B cell (primary cell): ENCODE results near the gene USP36. TPM values are rescaled to one million over a fixed set of nuclear protein-coding genes. Genes with fewer than 3 reads are reported as not detected.
"Not testable (repeated sequence)": the region's sequence is repeated elsewhere in the genome, so short reads cannot be mapped to it uniquely, and the experiment has no call there.

Experiments
- ATAC-seq: fragments of 200-7000 bp; cut with Tn5 transposase; one replicate; pipeline ENCODE4 v1.10.0; 2021; ENCODE audit warnings: low read depth, mild to moderate bottlenecking, moderate number of reproducible peaks, moderate library complexity
- CTCF ChIA-PET: fragments of 350-600 bp; sonication (Branson Sonifier 250); formaldehyde crosslinking; loops from one replicate; lab custom pipeline; 2021; ENCODE audit warnings: antibody characterized with exemption, inconsistent platforms; lab: Charles Lee
- POLR2A ChIA-PET: fragments of 350-600 bp; sonication (Branson Sonifier 250); formaldehyde crosslinking; loops from one replicate; lab custom pipeline; 2021; ENCODE audit warnings: antibody characterized with exemption; lab: Charles Lee
- DNase-seq: peaks from one replicate; pipeline ENCODE4 v3.0.0; 2013
- H2AFZ ChIP-seq: 2 replicates; pipeline ENCODE4 v1.6.1; 2012; ENCODE audit warnings: mild to moderate bottlenecking, low read depth, low read length; ENCODE audit not compliant: insufficient read depth, poor library complexity, severe bottlenecking
- H3K27ac ChIP-seq, 2 donors: 1 replicate in 1 of 2; 2 replicates in 1 of 2; pipeline ENCODE4 v1.5.1; 2012 to 2013; ENCODE audit warnings: low read length in 2 of 2, mild to moderate bottlenecking in 2 of 2, moderate library complexity in 1 of 2
- H3K27me3 ChIP-seq, 4 experiments: fragments of 200-600 bp in 1 of 4; sonication (generic) in 1 of 4; replicated peaks in 1 of 4; 1 replicate in 2 of 4; 2 replicates in 2 of 4; pipeline versions ENCODE4 v1.6.1 to v1.7.0; 2013 to 2016; ENCODE audit warnings: low read length in 3 of 4, mild to moderate bottlenecking in 2 of 4, mixed read lengths in 1 of 4, moderate library complexity in 1 of 4; ENCODE audit not compliant: insufficient read depth in 4 of 4, control insufficient read depth in 3 of 4; ENCODE audit errors: control extremely low read depth in 1 of 4
- H3K36me3 ChIP-seq, 2 experiments: replicated peaks in 1 of 2; 1 replicate in 1 of 2; 2 replicates in 1 of 2; pipeline versions ENCODE4 v1.6.1 to v1.7.1; 2013; ENCODE audit warnings: low read length in 1 of 2; ENCODE audit not compliant: insufficient read depth in 2 of 2, control insufficient read depth in 1 of 2; ENCODE audit errors: control extremely low read depth in 1 of 2, extremely low read depth in 1 of 2
- H3K4me1 ChIP-seq, 2 donors: fragments of 200-600 bp in 1 of 2; sonication (generic) in 1 of 2; 1 replicate in 1 of 2; 2 replicates in 1 of 2; pipeline versions ENCODE4 v1.5.1 to v1.6.1; 2013 to 2017; ENCODE audit warnings: low read length in 2 of 2; ENCODE audit not compliant: control insufficient read depth in 2 of 2, insufficient read depth in 2 of 2
- H3K4me2 ChIP-seq: replicated peaks from 2 replicates; pipeline ENCODE3; 2012; ENCODE audit warnings: mild to moderate bottlenecking, low read depth, low read length; ENCODE audit not compliant: poor library complexity, severe bottlenecking
- H3K4me3 ChIP-seq, 5 experiments: fragments of 200-600 bp in 1 of 5; sonication (generic) in 1 of 5; 1 replicate in 3 of 5; 2 replicates in 2 of 5; pipeline versions ENCODE4 v1.5.1 to v1.7.0; 2011 to 2016; ENCODE audit warnings: low read length in 4 of 5, mild to moderate bottlenecking in 4 of 5, low read depth in 2 of 5, control low read depth in 1 of 5, moderate library complexity in 1 of 5; ENCODE audit not compliant: insufficient read depth in 1 of 5; ENCODE audit errors: control extremely low read depth in 1 of 5, extremely low read depth in 1 of 5
- H3K79me2 ChIP-seq: fragments of 200-600 bp; sonication (generic); one replicate; pipeline ENCODE4 v1.6.0; 2016; ENCODE audit warnings: low read length; ENCODE audit not compliant: control insufficient read depth, insufficient read depth
- H3K9ac ChIP-seq: fragments of 200-600 bp; sonication (generic); 2 replicates; pipeline ENCODE4 v1.6.1; 2017; ENCODE audit warnings: mild to moderate bottlenecking, low read length, moderate library complexity
- H3K9me3 ChIP-seq, 3 donors: one replicate each; pipeline versions ENCODE4 v1.6.1 to v1.7.1; 2013; ENCODE audit warnings: low read length in 2 of 3; ENCODE audit not compliant: control insufficient read depth in 2 of 3, insufficient read depth in 1 of 3; ENCODE audit errors: control extremely low read depth in 1 of 3
- H4K20me1 ChIP-seq: 2 replicates; pipeline ENCODE4 v1.6.0; 2012; ENCODE audit warnings: mild to moderate bottlenecking, low read length; ENCODE audit not compliant: insufficient read depth, control insufficient read depth, poor library complexity, severe bottlenecking
- H3K27ac Mint-ChIP-seq: one replicate; pipeline ENCODE4 v1.8.0; 2021; ENCODE audit warnings: mixed read lengths
- H3K27me3 Mint-ChIP-seq: one replicate; pipeline ENCODE4 v1.8.0; 2021; ENCODE audit warnings: mixed read lengths
- H3K4me1 Mint-ChIP-seq: one replicate; pipeline ENCODE4 v1.8.0; 2021; ENCODE audit warnings: mixed read lengths
- H3K4me3 Mint-ChIP-seq: one replicate; pipeline ENCODE4 v1.8.0; 2021; ENCODE audit warnings: mixed read lengths
- H3K9me3 Mint-ChIP-seq: one replicate; pipeline ENCODE4 v1.8.0; 2022; ENCODE audit warnings: mixed read lengths; ENCODE audit not compliant: insufficient read depth
- CTCF ChIP-seq: fragments of 200-600 bp; IDR thresholded peaks from one replicate; pipeline ENCODE4 v1.8.0; 2022; ENCODE audit warnings: antibody characterized with exemption, mild to moderate bottlenecking
- EZH2 ChIP-seq: IDR thresholded peaks from 2 replicates; pipeline ENCODE4 v1.6.1; 2012; ENCODE audit warnings: borderline replicate concordance, low read depth, mild to moderate bottlenecking, moderate library complexity, low read length; ENCODE audit not compliant: insufficient read depth, poor library complexity, severe bottlenecking
- WGBS: methylation state at CpG from one replicate; pipeline ENCODE4 v1.1.5; 2013; ENCODE audit warnings: missing lambda C conversion rate; ENCODE audit not compliant: insufficient coverage; 5-methylcytosine and 5-hydroxymethylcytosine counted together
- intact Hi-C: fragments of 100-400 bp; cut with micrococcal nuclease; formaldehyde crosslinking; loops from one replicate; pipeline ENCODE4 v1.10.0; 2022
- polyA plus RNA-seq: library from polyadenylated mRNA; depleted of rRNA; stranded (reverse); fragments of >200 nt; gene quantifications from 2 replicates; pipeline ENCODE4 v1.2.3, GENCODE V29; 2012
- total RNA-seq, 2 donors: library from RNA; stranded (reverse); fragments of 120-200 nt in 1 of 2; gene quantifications; 1 replicate in 1 of 2; 2 replicates in 1 of 2; pipeline versions ENCODE4 v1.2.3 to v1.2.4, GENCODE V29; 2013 to 2022

USP36 gene
- total and polyA plus RNA-seq, 2 donors (not counting 1 experiment from before 2014, with no cell fraction given): 52.2 to 137 TPM

- intact Hi-C loops: loop anchor here (1.0 kb wide), 2 partner anchors 20 to 31 kb away; no protein-coding TSS in a partner anchor
- not testable (repeated sequence) for H3K36me3 ChIP-seq, ATAC-seq, H3K9me3 ChIP-seq, H3K27me3 Mint-ChIP-seq, H3K27me3 ChIP-seq, H3K9me3 Mint-ChIP-seq, H4K20me1 ChIP-seq, DNase-seq, H2AFZ ChIP-seq
- no CpG with 5 or more reads among the region's 5 CpGs for WGBS
- CTCF ChIA-PET: interaction anchor here (1.2 to 2.4 kb wide), 3 partner anchors 42 to 73 kb away, joined by 3 to 13 read pairs (median 6); no protein-coding TSS in a partner anchor
- Histone ChIP-seq H3K4me3 (peak overlapping the region; percentile 51 to 89 (median 73)), H3K79me2 (peaks cover 80% of the 10 kb centered on the region), H3K4me2 (peak overlapping the region; percentile 73), H3K9ac (peak overlapping the region; percentile 90), H3K27ac (peak overlapping the region; percentile 86 to 88), H3K4me1 (peaks cover 51 to 65% of the 10 kb centered on the region in 2 donors)
- H3K4me1 Mint-ChIP-seq: peaks cover 56% of the 10 kb centered on the region
- H3K4me3 Mint-ChIP-seq: peak overlapping the region; percentile 85
- peak overlapping the region; percentile 90 for H3K27ac Mint-ChIP-seq
- POLR2A ChIA-PET: interaction anchor here (0.6 to 1.9 kb wide), 9 partner anchors 22 to 821 kb away, joined by 3 to 8 read pairs (median 5); partner anchors contain the start of gene TNRC6C
Measured at GRCh38 chr17:78779286-78779651, 61.3 kb downstream of the USP36 start.

GRCh38 chr17:78777881-78778280 lies 62.7 kb downstream of the USP36 start:
- peak overlapping the region; percentile 86 to 88 for H3K27ac ChIP-seq
- ATAC-seq: no peak
- TF ChIP-seq CTCF (no peak), EZH2 (no peak)
- peak overlapping the region; percentile 58 for H3K4me2 ChIP-seq
- H3K27ac Mint-ChIP-seq: peak overlapping the region; percentile 81
- no peak overlapping the region for H3K4me3 ChIP-seq
- peaks cover 59% of the 10 kb centered on the region for H3K4me1 Mint-ChIP-seq
- H3K4me3 Mint-ChIP-seq: peak overlapping the region; percentile 58
- peaks cover 92% of the 10 kb centered on the region for H3K79me2 ChIP-seq
- no peaks in the 10 kb centered on the region for H3K27me3 Mint-ChIP-seq
- peaks cover 62 to 75% of the 10 kb centered on the region in 2 donors for H3K4me1 ChIP-seq
- peaks cover 0 to 4% of the 10 kb centered on the region in 2 experiments for H3K36me3 ChIP-seq
- H3K9ac ChIP-seq: no peak overlapping the region
- ChIA-PET POLR2A (interaction anchor here (0.6 to 1.5 kb wide), 4 partner anchors 15 to 51 kb away, joined by 4 to 8 read pairs (median 6); no protein-coding TSS in a partner anchor), CTCF (interaction anchor here (0.7 to 0.8 kb wide), 3 partner anchors 31 to 98 kb away, joined by 3 to 5 read pairs (median 4); no protein-coding TSS in a partner anchor)
- no peaks in the 10 kb centered on the region for H4K20me1 ChIP-seq
- H2AFZ ChIP-seq: no peak overlapping the region
- H3K9me3 ChIP-seq: no peaks in the 10 kb centered on the region
- DNase-seq: no peak
- H3K9me3 Mint-ChIP-seq: no peaks in the 10 kb centered on the region
- intact Hi-C loops: no loop called here
- no peaks in the 10 kb centered on the region for H3K27me3 ChIP-seq
- 0% methylated on average over 1 of the region's 4 CpGs for WGBS
